ENCODE measurements around the gene CIB4.
A peak's percentile ranks its signal among the peaks of the same experiment; 100 is the strongest.

CIB4 gene

DNA sequence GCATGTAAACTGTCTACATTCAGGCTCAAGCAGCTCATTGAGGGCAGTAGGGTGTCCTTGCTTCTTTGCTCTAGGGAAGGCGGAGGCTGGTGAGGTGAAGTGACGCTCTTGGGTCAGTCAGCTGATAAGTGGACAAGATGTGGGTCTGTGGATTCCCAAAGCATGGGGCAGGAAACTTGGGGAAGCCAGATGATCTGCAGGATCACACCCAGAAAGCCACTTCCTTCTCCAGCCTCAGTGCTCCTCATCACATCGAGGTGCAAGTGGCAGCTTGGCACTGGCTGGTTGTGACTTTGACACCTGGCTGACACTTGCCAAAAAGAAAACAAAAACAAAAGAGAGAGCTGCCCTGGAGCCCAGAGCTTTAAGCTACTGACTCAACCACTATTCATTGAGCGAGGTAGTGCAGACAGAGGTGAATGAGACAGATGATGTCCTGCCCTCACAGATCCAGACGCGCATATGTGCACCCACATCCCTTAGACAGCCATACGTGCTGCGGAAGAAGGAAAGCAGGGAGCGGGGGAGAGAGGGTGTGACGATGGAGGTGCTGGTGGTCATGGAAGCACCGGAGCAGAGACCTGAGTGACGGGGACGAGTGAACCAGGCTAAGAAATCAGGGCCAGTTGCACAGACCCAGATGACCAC lies 3.1 kb upstream of the CIB4 start:
- no peak for ATAC-seq
- TF ChIP-seq OSR1 (CRISPR knock-in tag; IDR thresholded peaks at IDR 0.05) (no peak), CSDC2 (CRISPR knock-in tag; IDR thresholded peaks at IDR 0.05) (no peak), PPARA (CRISPR knock-in tag; IDR thresholded peaks at IDR 0.05; ENCODE audit: borderline replicate concordance) (no peak), PATZ1 (CRISPR knock-in tag; IDR thresholded peaks at IDR 0.05; ENCODE audit: borderline replicate concordance) (no peak), ARNTL (CRISPR knock-in tag; IDR thresholded peaks at IDR 0.05; ENCODE audit: borderline replicate concordance, low read depth) (no peak), GLIS3 (CRISPR knock-in tag; IDR thresholded peaks at IDR 0.05) (no peak)

GRCh38 chr2:26642429-26642828 lies 1.3 kb upstream of the CIB4 start:
- TF ChIP-seq TCF4 (CRISPR knock-in tag; IDR thresholded peaks at IDR 0.05; ENCODE audit: borderline replicate concordance) (no peak), PPARA (CRISPR knock-in tag; IDR thresholded peaks at IDR 0.05; ENCODE audit: borderline replicate concordance) (no peak), PATZ1 (CRISPR knock-in tag; IDR thresholded peaks at IDR 0.05; ENCODE audit: borderline replicate concordance) (no peak), ISL1 (CRISPR knock-in tag; IDR thresholded peaks at IDR 0.05) (no peak), ZNF70 (CRISPR knock-in tag; IDR thresholded peaks at IDR 0.05) (no peak), ZC3H10 (CRISPR knock-in tag; IDR thresholded peaks at IDR 0.05) (no peak), ESRRG (CRISPR knock-in tag; IDR thresholded peaks at IDR 0.05) (no peak), SNAI2 (CRISPR knock-in tag; IDR thresholded peaks at IDR 0.05) (no peak), ZFP3 (CRISPR knock-in tag; IDR thresholded peaks at IDR 0.05) (no peak), POU6F1 (CRISPR knock-in tag; IDR thresholded peaks at IDR 0.05; ENCODE audit: borderline replicate concordance, low read depth) (no peak), GLIS3 (CRISPR knock-in tag; IDR thresholded peaks at IDR 0.05) (no peak), RARB (CRISPR knock-in tag; IDR thresholded peaks at IDR 0.05) (no peak), CSRNP3 (CRISPR knock-in tag; IDR thresholded peaks at IDR 0.05) (no peak), ARNTL (CRISPR knock-in tag; IDR thresholded peaks at IDR 0.05; ENCODE audit: borderline replicate concordance, low read depth) (no peak), BACH2 (CRISPR knock-in tag; IDR thresholded peaks at IDR 0.05; ENCODE audit: borderline replicate concordance) (no peak), TOX (CRISPR knock-in tag; IDR thresholded peaks at IDR 0.05; ENCODE audit: borderline replicate concordance) (no peak)
- TF ChIP-seq, protein P1, sequence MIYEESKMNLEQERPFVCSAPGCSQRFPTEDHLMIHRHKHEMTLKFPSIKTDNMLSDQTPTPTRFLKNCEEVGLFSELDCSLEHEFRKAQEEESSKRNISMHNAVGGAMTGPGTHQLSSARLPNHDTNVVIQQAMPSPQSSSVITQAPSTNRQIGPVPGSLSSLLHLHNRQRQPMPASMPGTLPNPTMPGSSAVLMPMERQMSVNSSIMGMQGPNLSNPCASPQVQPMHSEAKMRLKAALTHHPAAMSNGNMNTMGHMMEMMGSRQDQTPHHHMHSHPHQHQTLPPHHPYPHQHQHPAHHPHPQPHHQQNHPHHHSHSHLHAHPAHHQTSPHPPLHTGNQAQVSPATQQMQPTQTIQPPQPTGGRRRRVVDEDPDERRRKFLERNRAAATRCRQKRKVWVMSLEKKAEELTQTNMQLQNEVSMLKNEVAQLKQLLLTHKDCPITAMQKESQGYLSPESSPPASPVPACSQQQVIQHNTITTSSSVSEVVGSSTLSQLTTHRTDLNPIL (CRISPR knock-in tag; IDR thresholded peaks at IDR 0.05; ENCODE audit: low read depth): no peak
- no peak for ATAC-seq

DNA sequence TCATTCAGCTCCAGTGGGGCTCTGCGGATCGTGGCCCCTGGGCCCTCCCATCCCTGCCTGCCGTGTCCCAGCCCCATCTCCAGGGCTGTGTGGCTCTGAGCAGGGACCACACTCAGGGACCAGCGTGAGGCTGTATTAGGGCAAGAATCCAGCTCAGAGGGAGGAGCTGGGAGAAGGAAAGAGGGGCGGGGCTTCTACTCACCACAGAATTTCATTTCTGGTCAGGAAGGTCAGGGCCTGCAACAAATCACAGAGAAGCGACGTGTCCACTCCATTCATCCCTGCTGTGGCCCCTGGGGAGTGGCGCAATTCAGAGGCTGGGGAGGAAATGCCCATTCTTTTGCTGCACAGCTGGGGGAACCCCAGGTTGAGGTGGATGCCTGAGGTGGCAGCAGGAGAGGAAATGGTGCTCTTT lies 828 bp downstream of the CIB4 start:
- ATAC-seq: peak; percentile 49

More for the DNA sequence above, 828 bp downstream of the CIB4 start:
- TF ChIP-seq ZNF8 (CRISPR knock-in tag; IDR thresholded peaks at IDR 0.05): no peak
- no peak for TF ChIP-seq GLIS3 (CRISPR knock-in tag; IDR thresholded peaks at IDR 0.05)
- TF ChIP-seq, protein P1 (CRISPR knock-in tag; IDR thresholded peaks at IDR 0.05; ENCODE audit: low read depth): no peak
- TF ChIP-seq PPARA (CRISPR knock-in tag; IDR thresholded peaks at IDR 0.05; ENCODE audit: borderline replicate concordance): no peak
- no peak for TF ChIP-seq TSHZ2 (CRISPR knock-in tag; IDR thresholded peaks at IDR 0.05)
- no peak for TF ChIP-seq PATZ1 (CRISPR knock-in tag; IDR thresholded peaks at IDR 0.05; ENCODE audit: borderline replicate concordance)
- no peak for TF ChIP-seq ZNF565 (CRISPR knock-in tag; conservative IDR thresholded peaks at IDR 0.05; ENCODE audit: low read depth)

All from SK-N-SH treated with all-trans-retinoic acid at 6 μM for 48 hours (cell line).